Stimulated activated memory B cell treated with anti-CD40 and anti-IgM and Interleukin-4, amounts not matched to agents 10 μg/mL and 1 μg/mL and 100 μg/mL, for 72 hours (primary cell): ENCODE measurements around the gene ILRUN.
"Not testable (repeated sequence)": the region's sequence is repeated elsewhere in the genome, so short reads cannot be mapped to it uniquely, and the experiment has no call there.

Experiments used
- ATAC-seq: fragments of 150-1000 bp; cut with Tn5 transposase; 2 replicates; pipeline ENCODE4 v1.10.0; 2021
- H3K27ac Mint-ChIP-seq: one replicate; pipeline ENCODE4 v1.8.0; 2022; ENCODE audit warnings: mild to moderate bottlenecking, mixed read lengths
- H3K27me3 Mint-ChIP-seq: one replicate; pipeline ENCODE4 v1.8.0; 2022; ENCODE audit warnings: mixed read lengths
- H3K36me3 Mint-ChIP-seq: one replicate; pipeline ENCODE4 v1.8.0; 2022; ENCODE audit warnings: mixed read lengths
- H3K4me1 Mint-ChIP-seq: one replicate; pipeline ENCODE4 v1.8.0; 2022; ENCODE audit warnings: mixed read lengths
- H3K4me3 Mint-ChIP-seq: one replicate; pipeline ENCODE4 v1.8.0; 2022; ENCODE audit warnings: mild to moderate bottlenecking, moderate library complexity, mixed read lengths
- H3K9me3 Mint-ChIP-seq: one replicate; pipeline ENCODE4 v1.8.0; 2022; ENCODE audit warnings: mixed read lengths

ILRUN gene

GRCh38 chr6:34717466-34717865 is 20.9 kb upstream of the ILRUN start:
- H3K27ac Mint-ChIP-seq: no peak overlapping the region
- H3K4me1 Mint-ChIP-seq: no peaks in the 10 kb centered on the region
- H3K36me3 Mint-ChIP-seq: no peaks in the 10 kb centered on the region
- H3K9me3 Mint-ChIP-seq: no peaks in the 10 kb centered on the region
- no peaks in the 10 kb centered on the region for H3K27me3 Mint-ChIP-seq
- no peak for ATAC-seq
- no peak overlapping the region for H3K4me3 Mint-ChIP-seq

- no peaks in the 10 kb centered on the region for H3K36me3 Mint-ChIP-seq
- no peak overlapping the region for H3K4me3 Mint-ChIP-seq
- no peaks in the 10 kb centered on the region for H3K9me3 Mint-ChIP-seq
- no peaks in the 10 kb centered on the region for H3K4me1 Mint-ChIP-seq
- ATAC-seq: no peak
- no peaks in the 10 kb centered on the region for H3K27me3 Mint-ChIP-seq
- no peak overlapping the region for H3K27ac Mint-ChIP-seq
Observed at GRCh38 chr6:34714663-34715062, 18.1 kb upstream of the ILRUN start.

DNA sequence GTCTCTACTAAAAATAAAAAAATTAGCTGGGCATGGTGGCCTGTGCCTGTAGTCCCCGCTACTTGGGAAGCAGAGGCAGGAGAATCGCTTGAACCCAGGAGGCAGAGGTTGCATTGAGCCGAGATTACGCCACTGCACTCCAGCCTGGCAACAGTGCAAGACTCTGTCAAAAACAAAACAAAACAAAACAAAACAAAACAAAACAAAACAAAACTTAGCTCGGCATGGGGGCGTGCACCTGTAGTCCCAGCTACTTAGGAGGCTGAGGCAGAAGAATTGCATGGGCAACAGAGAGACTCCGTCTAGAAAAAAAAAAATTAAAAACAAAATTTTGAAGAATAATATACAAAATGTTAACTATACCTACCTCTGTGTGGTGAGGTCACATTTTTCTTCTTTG is 16.3 kb upstream of the ILRUN start:
- H3K4me1 Mint-ChIP-seq, H3K27ac Mint-ChIP-seq, H3K4me3 Mint-ChIP-seq, ATAC-seq, H3K36me3 Mint-ChIP-seq, H3K27me3 Mint-ChIP-seq, H3K9me3 Mint-ChIP-seq: not testable (repeated sequence)

DNA sequence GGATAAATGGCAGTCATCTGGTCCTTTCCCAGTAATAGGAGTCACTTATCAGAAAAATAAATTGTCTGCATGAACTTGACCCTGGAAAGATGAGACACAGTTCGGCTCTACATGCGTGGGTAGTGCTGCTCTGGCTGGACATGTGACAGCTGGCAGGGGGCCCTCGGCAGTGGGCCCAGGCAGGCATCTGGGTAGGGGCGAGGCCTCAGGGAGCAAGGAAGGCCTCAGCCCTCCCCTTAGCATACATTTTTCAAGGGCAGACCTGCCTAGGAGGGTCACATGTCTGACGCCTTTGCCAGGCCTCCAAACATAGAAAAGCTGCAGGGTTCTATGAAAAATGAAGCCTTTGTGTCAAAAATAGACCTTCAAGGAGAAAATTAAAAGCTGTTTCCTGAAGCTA is 12.8 kb upstream of the ILRUN start:
- H3K36me3 Mint-ChIP-seq: no peaks in the 10 kb centered on the region
- no peaks in the 10 kb centered on the region for H3K27me3 Mint-ChIP-seq

GRCh38 chr6:34705241-34705640 is 8.7 kb upstream of the ILRUN start:
- Mint-ChIP-seq H3K27me3 (no peaks in the 10 kb centered on the region), H3K27ac (no peak overlapping the region), H3K36me3 (no peaks in the 10 kb centered on the region), H3K9me3 (no peaks in the 10 kb centered on the region), H3K4me1 (peaks cover 7% of the 10 kb centered on the region), H3K4me3 (no peak overlapping the region)
- ATAC-seq: no peak

More for the DNA sequence above, 12.8 kb upstream of the ILRUN start:
- ATAC-seq: no peak
- H3K4me3 Mint-ChIP-seq: no peak overlapping the region
- H3K27ac Mint-ChIP-seq: no peak overlapping the region
- H3K9me3 Mint-ChIP-seq: no peaks in the 10 kb centered on the region
- H3K4me1 Mint-ChIP-seq: peaks cover 7% of the 10 kb centered on the region

GRCh38 chr6:34701199-34701598 is 4.6 kb upstream of the ILRUN start:
- H3K4me1 Mint-ChIP-seq: peaks cover 12% of the 10 kb centered on the region
- no peak overlapping the region for H3K4me3 Mint-ChIP-seq
- H3K27ac Mint-ChIP-seq: peak overlapping the region; percentile 29
- H3K27me3 Mint-ChIP-seq: no peaks in the 10 kb centered on the region
- H3K9me3 Mint-ChIP-seq: no peaks in the 10 kb centered on the region
- ATAC-seq: no peak
- H3K36me3 Mint-ChIP-seq: no peaks in the 10 kb centered on the region

DNA sequence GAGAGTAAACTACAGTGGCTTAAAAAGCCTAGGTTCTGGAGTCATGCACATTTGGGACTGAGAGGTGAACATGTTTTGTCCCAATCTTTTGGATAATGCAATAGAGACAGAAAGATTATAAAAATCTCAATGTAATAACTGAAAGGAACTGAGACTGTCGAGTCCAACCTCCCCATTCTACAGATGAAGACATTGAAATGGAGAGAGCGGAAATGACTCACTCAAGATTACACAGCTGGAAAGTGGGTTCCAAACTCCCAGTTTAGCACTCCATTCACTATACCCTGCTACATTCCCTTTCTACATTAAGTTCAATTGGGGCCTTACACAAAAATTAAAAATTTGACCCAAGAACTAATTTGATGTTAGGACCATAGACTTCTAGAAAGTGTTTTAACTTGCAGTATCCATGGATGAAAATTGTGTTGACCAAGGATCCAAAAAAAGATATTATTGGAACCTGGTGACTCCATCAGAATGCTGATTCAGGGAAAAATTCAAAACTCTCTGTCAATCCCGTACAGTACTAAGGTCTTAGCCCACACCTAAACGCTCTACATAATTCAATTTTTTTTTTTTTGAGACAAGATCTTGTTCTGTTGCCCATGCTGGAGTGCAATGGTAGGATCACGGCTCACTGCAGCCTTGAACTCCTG is 1.5 kb upstream of the ILRUN start:
- Mint-ChIP-seq H3K9me3 (no peaks in the 10 kb centered on the region), H3K4me1 (peaks cover 37% of the 10 kb centered on the region), H3K27ac (no peak overlapping the region), H3K4me3 (peak overlapping the region; percentile 26), H3K36me3 (peaks cover 14% of the 10 kb centered on the region), H3K27me3 (no peaks in the 10 kb centered on the region)
- ATAC-seq: no peak

- Mint-ChIP-seq H3K27ac (peak overlapping the region; percentile 92), H3K36me3 (peaks cover 14% of the 10 kb centered on the region), H3K9me3 (no peaks in the 10 kb centered on the region), H3K27me3 (no peaks in the 10 kb centered on the region), H3K4me3 (peak overlapping the region; percentile 88), H3K4me1 (peaks cover 39% of the 10 kb centered on the region)
- no peak for ATAC-seq
Observed at GRCh38 chr6:34697544-34697836, 923 bp upstream of the ILRUN start.

GRCh38 chr6:34696189-34696738 is 303 bp downstream of the ILRUN start:
- Mint-ChIP-seq H3K4me3 (peak overlapping the region; percentile 88), H3K27ac (peak overlapping the region; percentile 92), H3K36me3 (peaks cover 14% of the 10 kb centered on the region), H3K9me3 (no peaks in the 10 kb centered on the region), H3K27me3 (no peaks in the 10 kb centered on the region), H3K4me1 (peaks cover 39% of the 10 kb centered on the region)
- ATAC-seq: peak; percentile 56

- Mint-ChIP-seq H3K4me3 (peak overlapping the region; percentile 88), H3K9me3 (no peaks in the 10 kb centered on the region), H3K36me3 (peaks cover 14% of the 10 kb centered on the region), H3K27me3 (no peaks in the 10 kb centered on the region), H3K4me1 (peaks cover 39% of the 10 kb centered on the region), H3K27ac (peak overlapping the region; percentile 92)
- ATAC-seq: no peak
Observed at GRCh38 chr6:34695729-34696188, 808 bp downstream of the ILRUN start.

DNA sequence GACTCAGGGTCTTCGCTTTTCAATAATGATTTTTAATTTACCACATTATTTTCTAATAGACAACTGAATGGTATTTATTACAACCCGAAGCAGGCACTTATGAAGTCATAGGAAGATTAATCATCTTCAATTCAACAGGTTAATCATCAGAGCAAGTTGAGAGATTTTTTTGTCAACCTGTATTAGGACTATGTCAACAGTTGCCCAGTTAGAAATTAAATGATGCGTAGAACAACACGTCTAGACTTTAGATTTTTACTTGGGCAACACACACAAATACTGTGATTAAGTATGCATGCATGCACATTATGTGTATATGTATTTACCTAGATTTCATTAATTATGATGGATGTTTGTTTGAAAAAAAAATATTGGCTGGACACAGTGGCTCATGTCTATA is 4.3 kb downstream of the ILRUN start:
- no peak overlapping the region for H3K4me3 Mint-ChIP-seq
- ATAC-seq: no peak
- H3K9me3 Mint-ChIP-seq: no peaks in the 10 kb centered on the region

DNA sequence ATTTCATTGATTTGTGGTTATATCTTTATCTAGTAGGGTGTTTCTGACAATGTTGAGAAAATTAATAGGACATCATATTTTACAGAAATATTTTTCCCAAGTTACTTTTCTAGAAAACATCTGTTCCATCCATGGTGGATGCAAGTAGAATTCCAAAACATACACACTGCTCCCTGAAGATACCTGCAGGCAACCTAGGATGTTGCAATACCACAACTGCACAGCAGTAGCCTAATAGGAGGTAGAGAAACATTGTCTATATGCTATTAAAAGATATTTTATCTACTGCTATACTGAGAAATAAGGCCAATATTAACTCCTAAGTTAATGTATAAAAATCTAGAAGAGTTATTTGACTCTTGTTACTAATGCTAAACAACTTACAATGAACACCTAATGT is 6.8 kb downstream of the ILRUN start:
- H3K4me3 Mint-ChIP-seq: no peak overlapping the region
- no peak for ATAC-seq
- H3K36me3 Mint-ChIP-seq: peaks cover 24% of the 10 kb centered on the region
- H3K27ac Mint-ChIP-seq: no peak overlapping the region
- peaks cover 40% of the 10 kb centered on the region for H3K4me1 Mint-ChIP-seq
- H3K9me3 Mint-ChIP-seq: no peaks in the 10 kb centered on the region
- no peaks in the 10 kb centered on the region for H3K27me3 Mint-ChIP-seq

More for the DNA sequence above, 4.3 kb downstream of the ILRUN start:
- peaks cover 28% of the 10 kb centered on the region for H3K36me3 Mint-ChIP-seq
- no peak overlapping the region for H3K27ac Mint-ChIP-seq
- no peaks in the 10 kb centered on the region for H3K27me3 Mint-ChIP-seq
- peaks cover 44% of the 10 kb centered on the region for H3K4me1 Mint-ChIP-seq

GRCh38 chr6:34688956-34689355 is 7.6 kb downstream of the ILRUN start:
- ATAC-seq: no peak
- no peak overlapping the region for H3K27ac Mint-ChIP-seq

GRCh38 chr6:34684919-34685318 is 11.6 kb downstream of the ILRUN start:
- peaks cover 14% of the 10 kb centered on the region for H3K36me3 Mint-ChIP-seq

More at GRCh38 chr6:34688956-34689355, 7.6 kb downstream of the ILRUN start:
- Mint-ChIP-seq H3K4me1 (peaks cover 40% of the 10 kb centered on the region), H3K4me3 (no peak overlapping the region), H3K9me3 (no peaks in the 10 kb centered on the region), H3K27me3 (no peaks in the 10 kb centered on the region), H3K36me3 (peaks cover 17% of the 10 kb centered on the region)

DNA sequence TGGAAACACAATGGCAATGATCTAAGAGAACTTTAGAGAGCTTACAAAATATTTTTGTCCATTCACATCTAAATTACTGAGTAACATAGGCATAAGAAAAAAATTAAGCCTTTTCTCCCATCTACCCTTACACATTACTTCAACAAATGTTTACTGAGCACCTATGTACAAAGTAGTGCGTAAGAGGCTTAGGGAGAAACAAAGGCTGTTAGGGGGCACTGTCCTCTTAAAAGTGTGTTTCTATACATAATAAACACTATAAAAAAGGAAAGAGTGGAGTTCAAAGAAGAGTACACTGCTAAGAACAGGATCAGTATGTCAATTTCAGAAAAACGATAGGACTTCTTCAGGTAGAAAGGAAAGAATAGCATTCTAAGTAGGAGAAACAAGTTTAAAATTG is 12.2 kb downstream of the ILRUN start:
- ATAC-seq: no peak
- Mint-ChIP-seq H3K27ac (no peak overlapping the region), H3K36me3 (peaks cover 14% of the 10 kb centered on the region), H3K4me1 (peaks cover 50% of the 10 kb centered on the region), H3K27me3 (no peaks in the 10 kb centered on the region), H3K9me3 (no peaks in the 10 kb centered on the region), H3K4me3 (no peak overlapping the region)

More at GRCh38 chr6:34684919-34685318, 11.6 kb downstream of the ILRUN start:
- H3K27ac Mint-ChIP-seq: no peak overlapping the region
- H3K9me3 Mint-ChIP-seq: no peaks in the 10 kb centered on the region
- no peak overlapping the region for H3K4me3 Mint-ChIP-seq
- peaks cover 45% of the 10 kb centered on the region for H3K4me1 Mint-ChIP-seq
- ATAC-seq: no peak
- no peaks in the 10 kb centered on the region for H3K27me3 Mint-ChIP-seq

- no peak for ATAC-seq
- Mint-ChIP-seq H3K27me3 (no peaks in the 10 kb centered on the region), H3K4me3 (no peak overlapping the region), H3K9me3 (no peaks in the 10 kb centered on the region), H3K36me3 (peaks cover 5% of the 10 kb centered on the region), H3K4me1 (peaks cover 56% of the 10 kb centered on the region), H3K27ac (no peak overlapping the region)
Observed at GRCh38 chr6:34680802-34681515, 15.6 kb downstream of the ILRUN start.
